Gastroesophageal sphincter (tissue), 3 donors: ENCODE results near the gene PGM2L1.

Experiments used
- CTCF ChIP-seq, 4 experiments: fragments of 200-600 bp in 2 of 4; fragments of 450-650 bp in 2 of 4; sonication (generic) in 1 of 4; IDR thresholded peaks; one replicate each; pipeline ENCODE4 v1.5.1; 2017 to 2019; ENCODE audit warnings: antibody characterized with exemption in 4 of 4, mild to moderate bottlenecking in 2 of 4, moderate library complexity in 2 of 4
- POLR2AphosphoS5 ChIP-seq: sonication (generic); formaldehyde crosslinking; IDR thresholded peaks from one replicate; pipeline ENCODE4 v1.6.1; 2017; ENCODE audit warnings: antibody characterized with exemption

- TF ChIP-seq CTCF (IDR thresholded peaks at IDR 0.05) (no peak), POLR2AphosphoS5 (no peak)
Observed at GRCh38 chr11:74380746-74381439, 17.3 kb downstream of the PGM2L1 start.
